ENCODE data around the gene MFSD11. TPM values are rescaled to one million over a fixed set of nuclear protein-coding genes. Genes with fewer than 3 reads are reported as not detected.
"Not testable (repeated sequence)": the region's sequence is repeated elsewhere in the genome, so short reads cannot be mapped to it uniquely, and the experiment has no call there.

MFSD11 gene
- total RNA-seq, 1 donor from 2014 or later: 39.7 TPM

DNA sequence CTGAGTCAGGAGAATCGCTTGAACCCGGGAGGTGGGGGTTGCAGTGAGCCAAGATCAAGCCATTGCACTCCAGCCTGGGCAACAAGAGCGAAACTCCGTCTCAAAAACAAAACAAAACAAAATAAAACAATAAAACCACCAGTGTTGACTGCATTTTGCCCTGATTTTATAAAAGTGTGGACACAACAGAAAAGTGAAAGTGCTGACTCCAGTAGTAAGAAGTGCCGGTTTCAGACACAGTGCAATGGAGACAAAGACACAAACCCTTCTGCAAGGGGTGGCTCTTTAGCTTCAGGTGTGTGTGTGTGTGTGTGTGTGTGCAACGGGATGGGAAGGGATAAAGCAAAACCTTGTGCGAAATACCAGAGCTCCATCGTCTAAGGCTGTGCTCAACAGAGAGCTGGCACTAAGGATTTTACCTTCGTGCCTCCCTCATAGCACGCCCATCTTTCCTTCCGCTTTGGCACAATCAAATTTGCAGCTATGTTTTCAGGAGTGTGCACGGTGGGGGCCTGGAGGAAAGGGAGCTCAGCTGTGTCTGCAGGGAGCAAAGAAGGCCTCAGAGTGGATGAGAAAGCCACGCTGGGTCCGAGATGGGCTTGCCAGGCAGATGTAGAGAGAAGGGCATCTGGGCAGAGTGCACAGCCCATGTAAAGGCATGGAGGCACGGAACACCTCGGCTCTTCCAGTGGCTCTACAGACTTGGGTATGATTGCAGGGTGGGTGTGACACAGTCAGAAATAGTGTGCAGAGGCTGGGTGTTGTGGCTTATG lies 42.7 kb upstream of the MFSD11 start:
- H3K4me1 Mint-ChIP-seq: peaks cover 14% of the 10 kb centered on the region
- no peaks in the 10 kb centered on the region for H3K9me3 Mint-ChIP-seq
- no peak overlapping the region for H3K4me3 Mint-ChIP-seq
- H3K36me3 Mint-ChIP-seq: peaks cover 2% of the 10 kb centered on the region
- TF ChIP-seq CTCF (IDR thresholded peaks at IDR 0.05; ENCODE audit: unreplicated experiment): no peak
- DNase-seq (ENCODE audit: low spot score in 2 of 2, unreplicated experiment in 2 of 2): no peak
- H3K27me3 Mint-ChIP-seq (ENCODE audit: low read depth): no peaks in the 10 kb centered on the region
- no peak overlapping the region for H3K27ac Mint-ChIP-seq

DNA sequence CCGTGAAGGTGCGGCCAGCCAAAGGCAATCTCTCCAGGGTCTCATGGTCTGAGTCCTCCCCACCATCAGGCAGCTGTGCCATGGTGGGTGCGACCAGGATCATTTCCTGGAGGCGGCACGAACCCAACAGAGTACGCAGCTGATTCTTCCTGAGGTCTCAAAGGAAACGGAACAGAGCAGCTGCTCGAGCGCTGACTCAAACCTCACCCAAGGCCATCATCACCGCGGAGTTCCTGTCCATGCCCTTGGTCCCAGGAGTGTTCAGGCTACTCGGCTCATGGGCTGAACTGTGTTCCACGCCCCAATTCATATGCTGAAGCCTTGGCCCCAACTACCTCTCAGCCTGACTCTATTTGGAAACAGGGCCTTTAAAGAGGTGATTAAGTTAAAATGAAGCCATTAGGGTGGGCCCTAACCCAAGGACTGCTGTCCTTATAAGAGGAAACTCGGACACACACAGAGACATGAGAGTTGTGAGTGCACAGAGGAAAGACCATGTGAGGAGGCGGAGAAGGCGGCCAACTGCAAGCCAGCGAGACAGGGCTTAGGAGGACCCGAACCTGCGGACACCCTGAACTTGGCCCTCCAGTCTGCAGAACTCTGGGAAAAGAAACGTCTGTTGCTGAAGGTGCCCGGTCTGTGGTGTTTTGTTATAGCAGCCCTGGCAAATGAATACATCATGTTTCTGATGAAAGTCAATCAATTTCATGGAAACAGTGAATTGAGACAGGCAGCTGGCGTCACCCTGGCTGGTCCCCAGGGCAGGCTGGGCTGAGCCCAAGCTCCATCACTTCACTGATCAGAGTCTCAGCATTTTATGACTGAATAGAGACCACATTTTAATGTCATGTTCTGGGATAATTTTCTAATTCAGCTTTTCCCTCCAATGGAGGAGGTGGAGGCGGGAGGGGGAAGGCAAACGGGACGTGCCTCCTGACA lies 40.9 kb upstream of the MFSD11 start:
- no peak for TF ChIP-seq CTCF (IDR thresholded peaks at IDR 0.05; ENCODE audit: unreplicated experiment)
- H3K27ac Mint-ChIP-seq: peak overlapping the region; percentile 72
- DNase-seq (ENCODE audit: low spot score in 2 of 2, unreplicated experiment in 2 of 2): no peak
- H3K36me3 Mint-ChIP-seq: peaks cover 2% of the 10 kb centered on the region
- no peaks in the 10 kb centered on the region for H3K9me3 Mint-ChIP-seq
- H3K4me3 Mint-ChIP-seq: no peak overlapping the region
- peaks cover 32% of the 10 kb centered on the region for H3K4me1 Mint-ChIP-seq
- no peaks in the 10 kb centered on the region for H3K27me3 Mint-ChIP-seq (ENCODE audit: low read depth)

GRCh38 chr17:76697702-76698465 lies 40.0 kb upstream of the MFSD11 start:
- no peak for DNase-seq (ENCODE audit: low spot score in 2 of 2, unreplicated experiment in 2 of 2)
- H3K9me3 Mint-ChIP-seq: no peaks in the 10 kb centered on the region
- H3K4me1 Mint-ChIP-seq: peaks cover 33% of the 10 kb centered on the region
- peaks cover 2% of the 10 kb centered on the region for H3K36me3 Mint-ChIP-seq
- H3K27me3 Mint-ChIP-seq (ENCODE audit: low read depth): no peaks in the 10 kb centered on the region
- no peak overlapping the region for H3K4me3 Mint-ChIP-seq
- peak overlapping the region; percentile 72 for H3K27ac Mint-ChIP-seq
- no peak for TF ChIP-seq CTCF (IDR thresholded peaks at IDR 0.05; ENCODE audit: unreplicated experiment)

GRCh38 chr17:76698466-76698977 lies 39.4 kb upstream of the MFSD11 start:
- H3K9me3 Mint-ChIP-seq; H3K27me3 Mint-ChIP-seq (ENCODE audit: low read depth); H3K4me3 Mint-ChIP-seq; H3K27ac Mint-ChIP-seq; DNase-seq (ENCODE audit: low spot score in 2 of 2, unreplicated experiment in 2 of 2); H3K36me3 Mint-ChIP-seq: not testable (repeated sequence)
- peaks cover 35% of the 10 kb centered on the region for H3K4me1 Mint-ChIP-seq

DNA sequence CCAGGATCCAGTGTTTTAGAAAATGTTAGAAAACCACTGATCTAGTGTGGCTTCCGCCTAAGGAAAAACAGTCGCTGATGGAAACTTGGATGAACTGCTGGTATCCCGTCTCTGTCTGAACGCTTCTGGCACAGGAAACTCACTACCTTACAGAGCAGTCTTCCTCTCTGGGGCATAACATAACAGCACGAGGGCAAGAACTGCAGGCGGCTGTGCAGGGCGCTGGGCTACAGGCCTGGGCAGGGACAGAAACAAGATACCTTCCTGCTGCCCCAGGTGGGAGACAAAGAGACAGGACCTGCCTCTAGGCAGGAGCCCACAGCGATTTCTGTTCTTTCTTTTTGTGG lies 37.7 kb upstream of the MFSD11 start:
- DNase-seq (ENCODE audit: low spot score in 2 of 2, unreplicated experiment in 2 of 2): no peak
- no peaks in the 10 kb centered on the region for H3K9me3 Mint-ChIP-seq
- TF ChIP-seq CTCF (IDR thresholded peaks at IDR 0.05; ENCODE audit: unreplicated experiment): no peak
- no peaks in the 10 kb centered on the region for H3K27me3 Mint-ChIP-seq (ENCODE audit: low read depth)
- H3K4me1 Mint-ChIP-seq: peaks cover 39% of the 10 kb centered on the region
- H3K27ac Mint-ChIP-seq: peak overlapping the region; percentile 80
- peaks cover 2% of the 10 kb centered on the region for H3K36me3 Mint-ChIP-seq
- peak overlapping the region; percentile 50 for H3K4me3 Mint-ChIP-seq

All from mesothelial cell of epicardium (in vitro differentiated cells).